Right lobe of liver (tissue), 4 donors: ENCODE measurements around the gene LRCH3.

Experiments used
- CTCF ChIP-seq, 4 donors: fragments of 200-600 bp in 3 of 4; fragments of 450-650 bp in 1 of 4; IDR thresholded peaks; one replicate each; pipeline versions ENCODE4 v1.5.1 to v1.8.0; 2016 to 2022; ENCODE audit warnings: antibody characterized with exemption in 4 of 4, mild to moderate bottlenecking in 2 of 4
- POLR2A ChIP-seq: fragments of 450-650 bp; IDR thresholded peaks from one replicate; pipeline ENCODE4 v1.6.1; 2017; ENCODE audit warnings: antibody characterized with exemption, mild to moderate bottlenecking
- donor health status: DM: no; HTN: no; CAD: no.
- donor health status: DM: no; HTN: no; CAD: no.
- donor health status: DM: no; HTN: yes; CAD: no.

GRCh38 chr3:197883541-197883940, 92.5 kb downstream of the LRCH3 start:
- TF ChIP-seq POLR2A (no peak), CTCF (IDR thresholded peaks at IDR 0.05) (no peak)
